Measurements from ENCODE around the gene SLC26A6.

- no peak for TF ChIP-seq SP1 (IDR thresholded peaks at IDR 0.05; ENCODE audit: low read depth, low read length)
- no peak for TF ChIP-seq ATF7 (IDR thresholded peaks at IDR 0.05; ENCODE audit: low read depth)
- TF ChIP-seq ASH2L (IDR thresholded peaks at IDR 0.05; ENCODE audit: borderline replicate concordance, low read depth), result no peak
- TF ChIP-seq ATF2 (IDR thresholded peaks at IDR 0.05; ENCODE audit: low read length), result no peak
- TF ChIP-seq YY1 (IDR thresholded peaks at IDR 0.05; ENCODE audit: low read depth, low read length), result no peak
- TF ChIP-seq CHD4 (IDR thresholded peaks at IDR 0.05), result no peak
- no peak for TF ChIP-seq ZSCAN29 (IDR thresholded peaks at IDR 0.05)
Observed at GRCh38 chr3:48642605-48643004, 7.3 kb upstream of the SLC26A6 start.
